HEK293T (cell line): Measurements from ENCODE around the gene CDH15.

Experiments
- CTCF ChIA-PET: fragments of 350-600 bp; formaldehyde crosslinking; extraction: SDS; loops from one replicate; lab custom pipeline; 2021; ENCODE audit warnings: antibody characterized with exemption, inconsistent platforms; lab: Yijun Ruan, JAX
- POLR2A ChIA-PET: fragments of 350-600 bp; formaldehyde crosslinking; extraction: SDS; loops from one replicate; lab custom pipeline; 2020; ENCODE audit warnings: antibody characterized with exemption, inconsistent platforms; lab: Yijun Ruan, JAX
- DNase-seq: peaks from one replicate; pipeline ENCODE4 v3.0.0; 2012; ENCODE audit warnings: mixed read lengths; ENCODE audit errors: extremely low spot score
- ARNT ChIP-seq: fragments of 450-650 bp; IDR thresholded peaks from 2 replicates; pipeline ENCODE4 v1.6.1; 2017; ENCODE audit warnings: mild to moderate bottlenecking
- BHLHE40 ChIP-seq: fragments of 450-650 bp; IDR thresholded peaks from 2 replicates; pipeline ENCODE4 v1.6.1; 2016; ENCODE audit warnings: mild to moderate bottlenecking, moderate library complexity, borderline replicate concordance
- CTBP1 ChIP-seq: fragments of 450-650 bp; IDR thresholded peaks from 2 replicates; pipeline ENCODE4 v1.6.1; 2016; ENCODE audit warnings: borderline replicate concordance
- ELF4 ChIP-seq: fragments of 450-650 bp; IDR thresholded peaks from 2 replicates; pipeline ENCODE4 v1.6.1; 2017; ENCODE audit warnings: antibody characterized with exemption
- FOXA1 ChIP-seq: fragments of 450-650 bp; IDR thresholded peaks from 2 replicates; pipeline ENCODE4 v1.6.1; 2016; ENCODE audit warnings: mild to moderate bottlenecking
- FOXK2 ChIP-seq: fragments of 450-650 bp; IDR thresholded peaks from 2 replicates; pipeline ENCODE4 v1.6.1; 2016; ENCODE audit warnings: mild to moderate bottlenecking
- FOXM1 ChIP-seq: fragments of 450-650 bp; IDR thresholded peaks from 2 replicates; pipeline ENCODE4 v1.6.1; 2017; ENCODE audit warnings: mild to moderate bottlenecking, borderline replicate concordance
- HDGF ChIP-seq: fragments of 450-650 bp; IDR thresholded peaks from 2 replicates; pipeline ENCODE4 v1.6.1; 2017; ENCODE audit warnings: antibody characterized with exemption, borderline replicate concordance
- L3MBTL2 ChIP-seq: fragments of 450-650 bp; conservative IDR thresholded peaks from 2 replicates; pipeline ENCODE4 v1.6.1; 2016; ENCODE audit warnings: mild to moderate bottlenecking
- LEF1 ChIP-seq: fragments of 450-650 bp; IDR thresholded peaks from 2 replicates; pipeline ENCODE4 v1.6.1; 2017; ENCODE audit warnings: mild to moderate bottlenecking, borderline replicate concordance
- NFRKB ChIP-seq: fragments of 450-650 bp; IDR thresholded peaks from 2 replicates; pipeline ENCODE4 v1.6.1; 2016; ENCODE audit warnings: mild to moderate bottlenecking, moderate library complexity
- PKNOX1 ChIP-seq: fragments of 450-650 bp; IDR thresholded peaks from 2 replicates; pipeline ENCODE4 v1.6.1; 2016
- SP1 ChIP-seq: fragments of 450-650 bp; IDR thresholded peaks from 2 replicates; pipeline ENCODE4 v1.6.1; 2017
- SUZ12 ChIP-seq: fragments of 450-650 bp; IDR thresholded peaks from 2 replicates; pipeline ENCODE4 v1.6.1; 2016; ENCODE audit warnings: mild to moderate bottlenecking
- TARDBP ChIP-seq: fragments of 450-650 bp; IDR thresholded peaks from 2 replicates; pipeline ENCODE4 v1.6.1; 2016
- ZNF384 ChIP-seq: fragments of 450-650 bp; IDR thresholded peaks from 2 replicates; pipeline ENCODE4 v1.6.1; 2016

CDH15 gene

GRCh38 chr16:89155851-89156739 lies 15.5 kb upstream of the CDH15 start:
- DNase-seq, result no peak
- ChIA-PET POLR2A (interaction anchor here (0.8 kb wide), 1 partner anchor 11 kb away, joined by 4 read pairs; no protein-coding TSS in a partner anchor), CTCF (interaction anchor here (0.6 to 1.3 kb wide), 2 partner anchors 11 to 187 kb away, joined by 3 read pairs; no protein-coding TSS in a partner anchor)
- TF ChIP-seq HDGF, result no peak
- no peak for TF ChIP-seq LEF1
- no peak for TF ChIP-seq SUZ12
- TF ChIP-seq ZNF384, result no peak
- TF ChIP-seq CTBP1, result no peak

GRCh38 chr16:89156740-89157645 lies 14.6 kb upstream of the CDH15 start:
- no peak for TF ChIP-seq SP1
- TF ChIP-seq FOXA1, result no peak
- TF ChIP-seq ARNT, result no peak
- no peak for TF ChIP-seq NFRKB
- TF ChIP-seq FOXK2, result no peak
- no peak for TF ChIP-seq FOXM1
- no peak for TF ChIP-seq ZNF384
- TF ChIP-seq SUZ12, result no peak
- no peak for TF ChIP-seq PKNOX1
- TF ChIP-seq CTBP1, result no peak
- TF ChIP-seq ELF4, result no peak
- TF ChIP-seq LEF1, result no peak
- no peak for TF ChIP-seq BHLHE40
- TF ChIP-seq TARDBP, result no peak
- no peak for TF ChIP-seq L3MBTL2
- no peak for TF ChIP-seq HDGF
- DNase-seq, result no peak
- POLR2A ChIA-PET, result interaction anchor here (0.8 kb wide), 1 partner anchor 10 kb away, joined by 4 read pairs; no protein-coding TSS in a partner anchor
- CTCF ChIA-PET, result interaction anchor here (1.3 kb wide), 1 partner anchor 10 kb away, joined by 3 read pairs; no protein-coding TSS in a partner anchor

GRCh38 chr16:89157778-89158177 lies 13.8 kb upstream of the CDH15 start:
- POLR2A ChIA-PET, result no interaction called here
- CTCF ChIA-PET, result no interaction called here
- no peak for TF ChIP-seq SP1
- TF ChIP-seq BHLHE40, result no peak
- no peak for TF ChIP-seq FOXK2
- no peak for TF ChIP-seq L3MBTL2
- TF ChIP-seq FOXA1, result no peak
- no peak for TF ChIP-seq TARDBP
- no peak for TF ChIP-seq CTBP1
- TF ChIP-seq ELF4, result no peak
- TF ChIP-seq LEF1, result no peak
- TF ChIP-seq PKNOX1, result no peak
- no peak for DNase-seq

- ChIA-PET POLR2A (no interaction called here), CTCF (no interaction called here)
- TF ChIP-seq CTBP1 (no peak), FOXK2 (no peak), ELF4 (no peak)
- DNase-seq, result no peak
Observed at GRCh38 chr16:89159066-89159849, 12.3 kb upstream of the CDH15 start.

- TF ChIP-seq LEF1 (no peak), CTBP1 (no peak), FOXA1 (no peak), ARNT (no peak), BHLHE40 (no peak), TARDBP (no peak), NFRKB (no peak), SUZ12 (no peak), ELF4 (no peak), FOXK2 (no peak), SP1 (no peak), HDGF (no peak), ZNF384 (no peak), PKNOX1 (no peak), L3MBTL2 (no peak)
- CTCF ChIA-PET, result no interaction called here
- POLR2A ChIA-PET, result no interaction called here
- DNase-seq, result no peak
Observed at GRCh38 chr16:89159850-89160354, 11.6 kb upstream of the CDH15 start.
